RWPE1 (cell line): ENCODE measurements around the gene AGPAT4.
A peak's percentile ranks its signal among the peaks of the same experiment; 100 is the strongest.

Experiments used
- CTCF ChIA-PET: fragments of 350-600 bp; sonication (Branson Sonifier 250); formaldehyde crosslinking; extraction: SDS; loops from one replicate; lab custom pipeline; 2021; lab: Yijun Ruan, JAX
- POLR2A ChIA-PET: fragments of 400-600 bp; formaldehyde crosslinking; extraction: SDS; loops from one replicate; lab custom pipeline; 2020; ENCODE audit warnings: antibody characterized with exemption; ENCODE audit not compliant: low non-redundant PET; lab: Yijun Ruan, JAX
- DNase-seq: peaks from one replicate; pipeline ENCODE4 v3.0.0; 2012; ENCODE audit warnings: low spot score
- H3K27ac ChIP-seq: fragments of 450-650 bp; 2 replicates; pipeline ENCODE4 v1.5.1; 2017
- TF ChIP-seq, protein P1 (sequence below): fragments of 450-650 bp; conservative IDR thresholded peaks from 2 replicates; pipeline ENCODE4 v1.5.1; 2017; ENCODE audit warnings: low read depth, mild to moderate bottlenecking

AGPAT4 gene

DNA sequence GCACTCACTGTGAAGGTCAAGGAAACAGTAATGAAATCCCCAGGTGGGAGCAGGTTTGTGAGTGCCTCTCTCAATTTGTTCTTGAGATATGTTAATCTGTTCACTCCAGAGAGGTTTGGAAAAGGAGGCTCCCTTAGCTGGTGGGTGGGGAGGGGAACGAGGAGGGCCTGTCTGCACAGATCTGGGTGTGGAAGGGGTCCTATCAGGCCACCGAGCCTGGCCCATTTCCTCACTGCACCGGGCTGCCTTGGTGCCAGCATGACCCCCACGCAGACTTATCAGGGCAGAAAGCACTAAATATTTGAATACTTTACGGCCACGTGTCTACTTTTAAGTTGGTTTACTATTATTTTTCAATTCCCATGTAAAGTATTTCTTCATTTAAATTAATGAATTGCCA lies 8.3 kb downstream of the AGPAT4 start:
- DNase-seq = no peak
- TF ChIP-seq, protein P1, sequence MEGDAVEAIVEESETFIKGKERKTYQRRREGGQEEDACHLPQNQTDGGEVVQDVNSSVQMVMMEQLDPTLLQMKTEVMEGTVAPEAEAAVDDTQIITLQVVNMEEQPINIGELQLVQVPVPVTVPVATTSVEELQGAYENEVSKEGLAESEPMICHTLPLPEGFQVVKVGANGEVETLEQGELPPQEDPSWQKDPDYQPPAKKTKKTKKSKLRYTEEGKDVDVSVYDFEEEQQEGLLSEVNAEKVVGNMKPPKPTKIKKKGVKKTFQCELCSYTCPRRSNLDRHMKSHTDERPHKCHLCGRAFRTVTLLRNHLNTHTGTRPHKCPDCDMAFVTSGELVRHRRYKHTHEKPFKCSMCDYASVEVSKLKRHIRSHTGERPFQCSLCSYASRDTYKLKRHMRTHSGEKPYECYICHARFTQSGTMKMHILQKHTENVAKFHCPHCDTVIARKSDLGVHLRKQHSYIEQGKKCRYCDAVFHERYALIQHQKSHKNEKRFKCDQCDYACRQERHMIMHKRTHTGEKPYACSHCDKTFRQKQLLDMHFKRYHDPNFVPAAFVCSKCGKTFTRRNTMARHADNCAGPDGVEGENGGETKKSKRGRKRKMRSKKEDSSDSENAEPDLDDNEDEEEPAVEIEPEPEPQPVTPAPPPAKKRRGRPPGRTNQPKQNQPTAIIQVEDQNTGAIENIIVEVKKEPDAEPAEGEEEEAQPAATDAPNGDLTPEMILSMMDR = no peak
- no peak overlapping the region for H3K27ac ChIP-seq
- POLR2A ChIA-PET = no interaction called here
- CTCF ChIA-PET = no interaction called here

DNA sequence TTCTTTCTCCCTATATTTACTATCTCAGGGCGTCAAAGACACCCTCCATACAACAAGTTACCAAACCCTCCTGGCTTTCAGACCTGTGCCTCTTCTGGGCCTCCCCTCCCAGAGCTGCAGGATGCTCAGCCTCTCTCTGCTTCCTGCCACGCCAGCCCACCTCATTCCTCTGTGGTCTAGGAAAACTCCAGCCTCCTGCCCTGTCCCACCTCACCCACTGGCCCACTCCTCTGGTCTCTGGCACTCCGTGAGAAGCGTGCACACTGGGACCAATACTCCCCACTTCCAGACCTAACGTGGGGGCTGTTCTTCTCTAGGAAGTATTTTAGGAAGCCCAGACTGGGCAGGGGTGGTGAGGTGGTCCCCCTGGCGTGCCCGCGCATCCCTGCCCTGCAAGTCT lies 9.7 kb downstream of the AGPAT4 start:
- DNase-seq = no peak
- ChIA-PET CTCF (no interaction called here), POLR2A (no interaction called here)
- TF ChIP-seq, protein P1 = no peak
- no peak overlapping the region for H3K27ac ChIP-seq

DNA sequence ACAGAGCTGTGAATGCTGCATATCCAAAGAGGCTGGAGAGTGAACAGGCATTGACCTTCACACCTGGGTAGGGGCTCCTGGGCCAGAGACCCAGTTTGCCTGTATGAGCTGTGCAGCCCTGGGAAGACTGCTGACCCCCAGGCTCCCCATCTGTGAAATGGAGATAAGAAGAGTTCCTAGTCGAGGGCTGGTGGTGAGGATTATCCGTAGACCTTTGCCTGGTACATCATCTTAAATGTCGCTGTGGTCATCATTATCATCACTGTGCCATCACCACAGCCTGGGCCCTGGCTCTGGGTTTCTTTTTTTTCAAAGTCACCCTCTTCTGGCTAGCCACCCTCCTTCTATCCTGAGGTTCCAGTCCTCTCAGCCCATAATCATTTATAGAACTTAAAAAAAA lies 12.0 kb downstream of the AGPAT4 start:
- TF ChIP-seq, protein P1 = no peak
- no peak overlapping the region for H3K27ac ChIP-seq
- ChIA-PET CTCF (interaction anchor here (0.6 kb wide), 1 partner anchor 91 kb away, joined by 3 read pairs; no protein-coding TSS in a partner anchor), POLR2A (no interaction called here)
- DNase-seq = no peak

DNA sequence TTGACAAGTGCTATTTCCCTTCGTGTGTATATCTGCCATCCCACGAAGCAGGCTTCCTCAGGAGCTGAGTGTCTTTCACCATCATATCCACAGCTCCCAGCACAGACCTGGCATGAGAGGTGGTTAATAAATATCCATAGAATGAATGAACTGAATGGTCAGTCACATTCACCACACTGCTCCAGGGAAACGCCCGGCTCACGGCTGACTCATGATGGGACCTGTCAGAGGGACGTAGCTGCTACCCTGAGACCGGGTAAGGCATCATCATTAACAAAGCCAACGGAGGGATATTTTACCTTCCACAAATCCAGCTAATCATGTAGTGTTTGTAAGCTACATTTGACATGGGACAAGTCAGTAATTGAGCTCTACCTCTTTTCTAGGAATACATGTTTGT lies 12.5 kb downstream of the AGPAT4 start:
- ChIA-PET CTCF (interaction anchor here (0.6 kb wide), 1 partner anchor 92 kb away, joined by 3 read pairs; no protein-coding TSS in a partner anchor), POLR2A (no interaction called here)
- no peak overlapping the region for H3K27ac ChIP-seq
- no peak for DNase-seq
- TF ChIP-seq, protein P1 = no peak

DNA sequence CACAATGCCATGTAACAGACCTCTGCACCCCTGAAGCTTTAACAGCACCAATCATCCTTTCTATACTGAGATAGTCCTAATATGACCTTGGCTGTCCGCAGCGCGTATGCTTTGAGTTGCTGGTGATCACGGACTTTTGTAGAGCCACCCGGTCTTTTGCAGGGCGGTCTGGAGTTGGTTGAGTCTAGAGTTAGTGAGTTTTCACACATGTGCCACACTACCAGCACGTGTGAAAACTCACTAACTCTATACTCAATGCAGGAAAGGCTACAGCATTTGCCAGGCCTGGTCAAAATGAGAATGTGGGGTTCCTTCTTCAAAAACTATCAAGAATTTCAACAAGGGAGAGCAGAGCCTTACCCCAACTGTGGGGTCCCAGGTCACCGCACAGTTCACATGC lies 14.6 kb downstream of the AGPAT4 start:
- H3K27ac ChIP-seq = no peak overlapping the region
- no peak for DNase-seq
- TF ChIP-seq, protein P1 = no peak
- ChIA-PET POLR2A (no interaction called here), CTCF (no interaction called here)

DNA sequence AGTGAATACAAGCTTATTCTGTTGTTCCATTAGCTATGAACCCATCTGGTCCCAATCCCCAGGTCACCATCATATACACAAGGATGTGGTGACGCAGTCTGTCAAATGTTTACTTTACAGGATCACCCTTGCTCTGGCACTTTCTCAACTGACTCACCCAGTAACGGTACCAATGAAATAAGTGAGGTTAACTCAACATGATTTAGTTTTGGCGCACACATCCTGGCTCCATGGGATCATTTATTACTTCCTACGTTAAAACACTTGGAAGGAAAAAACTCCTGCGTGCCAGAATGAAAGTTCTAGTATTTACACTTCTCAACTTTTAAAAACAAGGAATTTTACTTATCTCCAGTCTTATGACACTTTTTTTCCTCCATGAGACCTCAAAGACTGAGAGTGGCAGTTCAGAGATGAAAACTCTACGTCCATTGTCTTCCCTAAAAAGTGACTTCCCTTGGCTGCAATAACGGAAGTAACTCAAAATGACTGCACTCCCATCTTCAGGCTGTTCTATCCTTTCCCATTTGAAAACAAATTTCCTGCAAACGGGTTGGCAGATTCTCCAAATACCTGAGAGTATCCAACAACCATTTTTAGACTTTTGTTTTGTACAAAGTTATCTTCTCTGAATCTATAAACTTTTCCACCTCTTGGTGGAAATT lies 15.9 kb downstream of the AGPAT4 start:
- POLR2A ChIA-PET = no interaction called here

More for the DNA sequence above, 15.9 kb downstream of the AGPAT4 start:
- DNase-seq = peak; percentile 23
- CTCF ChIA-PET = interaction anchor here (0.6 kb wide), 1 partner anchor 365 kb away, joined by 5 read pairs; no protein-coding TSS in a partner anchor
- TF ChIP-seq, protein P1 = no peak
- H3K27ac ChIP-seq = no peak overlapping the region
